Measurements from ENCODE around the gene FAM240A.

- TF ChIP-seq CTCF (IDR thresholded peaks at IDR 0.05; ENCODE audit: low read depth, low read length, poor library complexity, severe bottlenecking): no peak
- no peak for TF ChIP-seq EZH2phosphoT487 (IDR thresholded peaks at IDR 0.05; ENCODE audit: borderline replicate concordance, low read length)
These were observed 22.5 kb downstream of the FAM240A start for GRCh38 chr3:46634856-46635255.

Measured in DOHH2 (cell line).